Neural cell (in vitro differentiated cells): Measurements from ENCODE around the gene ENPP1. TPM values are rescaled to one million over a fixed set of nuclear protein-coding genes. Genes with fewer than 3 reads are reported as not detected.

Experiments
- H2AFZ ChIP-seq: fragments of 200-600, 300-800 bp; sonication (generic), shearing (Covaris generic); 2 replicates; pipeline ENCODE4 v1.6.0; 2014; ENCODE audit warnings: low read depth, mild to moderate bottlenecking, antibody characterized with exemption, low read length, moderate library complexity
- H3F3A ChIP-seq: fragments of 200-600 bp; shearing (Covaris generic); 2 replicates; pipeline ENCODE4 v1.6.1; 2016; ENCODE audit warnings: mild to moderate bottlenecking, moderate library complexity, mixed read lengths, antibody characterized with exemption, low read length; ENCODE audit not compliant: insufficient read depth, poor library complexity, severe bottlenecking
- H3K27ac ChIP-seq: fragments of 200-600, 300-800 bp; sonication (generic), shearing (Covaris generic); 2 replicates; pipeline ENCODE4 v1.5.1; 2014; ENCODE audit warnings: mild to moderate bottlenecking, low read length, moderate library complexity
- H3K27me3 ChIP-seq: fragments of 300-800, 200-600 bp; sonication (generic), shearing (Covaris generic); 2 replicates; pipeline ENCODE4 v1.6.0; 2014; ENCODE audit warnings: mild to moderate bottlenecking, low read depth, low read length, moderate library complexity; ENCODE audit not compliant: insufficient read depth
- H3K36me3 ChIP-seq: fragments of 300-800, 200-600 bp; sonication (generic), shearing (Covaris generic); 2 replicates; pipeline ENCODE4 v1.5.1; 2014; ENCODE audit warnings: mild to moderate bottlenecking, antibody characterized with exemption, low read length, moderate library complexity; ENCODE audit not compliant: insufficient read depth
- H3K4me2 ChIP-seq: fragments of 300-800, 200-600 bp; sonication (generic), shearing (Covaris generic); 2 replicates; pipeline ENCODE4 v1.6.0; 2014; ENCODE audit warnings: mild to moderate bottlenecking, low read length
- H3K4me3 ChIP-seq: fragments of 300-800, 200-600 bp; sonication (generic), shearing (Covaris generic); 2 replicates; pipeline ENCODE4 v1.5.1; 2014; ENCODE audit warnings: mild to moderate bottlenecking, low read length, moderate library complexity
- H3K79me2 ChIP-seq: fragments of 200-600 bp; shearing (Covaris generic); replicated peaks from 2 replicates; pipeline ENCODE4 v1.6.0; 2014; ENCODE audit warnings: mild to moderate bottlenecking, low read length, moderate library complexity; ENCODE audit not compliant: insufficient read depth
- H3K9ac ChIP-seq: fragments of 300-800, 200-600 bp; sonication (generic), shearing (Covaris generic); 2 replicates; pipeline ENCODE4 v1.6.1; 2016; ENCODE audit warnings: mild to moderate bottlenecking, low read length, mixed read lengths
- H3K9me2 ChIP-seq: fragments of 200-600 bp; shearing (Covaris generic); 2 replicates; pipeline ENCODE4 v1.6.1; 2016; ENCODE audit warnings: mild to moderate bottlenecking, low read length, mixed read lengths; ENCODE audit not compliant: insufficient read depth
- H3K9me3 ChIP-seq: fragments of 200-600, 300-800 bp; sonication (generic), shearing (Covaris generic); 2 replicates; pipeline ENCODE4 v1.6.1; 2016; ENCODE audit warnings: mild to moderate bottlenecking, mixed run types, low read length, moderate library complexity, mixed read lengths
- H4K20me1 ChIP-seq: fragments of 200-600 bp; shearing (Covaris generic); 2 replicates; pipeline ENCODE4 v1.6.1; 2016; ENCODE audit warnings: mild to moderate bottlenecking, mixed run types; ENCODE audit not compliant: insufficient read depth
- CTCF ChIP-seq: fragments of 450-650 bp; IDR thresholded peaks from 2 replicates; pipeline ENCODE4 v1.5.1; 2014; ENCODE audit warnings: antibody characterized with exemption, mild to moderate bottlenecking, moderate library complexity; ENCODE audit not compliant: poor library complexity, severe bottlenecking
- EP300 ChIP-seq: fragments of 450-650 bp; conservative IDR thresholded peaks from 2 replicates; pipeline ENCODE4 v1.6.1; 2014; ENCODE audit warnings: antibody characterized with exemption, mild to moderate bottlenecking, moderate library complexity; ENCODE audit not compliant: poor library complexity, severe bottlenecking
- EZH2 ChIP-seq: fragments of 200-600, 300-800 bp; shearing (Covaris generic), sonication (generic); IDR thresholded peaks from 2 replicates; pipeline ENCODE4 v1.6.1; 2014; ENCODE audit warnings: antibody characterized with exemption, low read length, borderline replicate concordance, mild to moderate bottlenecking; ENCODE audit not compliant: insufficient read depth, poor library complexity, severe bottlenecking
- MXI1 ChIP-seq: fragments of 450-650 bp; conservative IDR thresholded peaks from 2 replicates; pipeline ENCODE4 v1.6.1; 2014; ENCODE audit warnings: antibody characterized with exemption, mild to moderate bottlenecking; ENCODE audit not compliant: poor library complexity, severe bottlenecking
- POLR2AphosphoS5 ChIP-seq: IDR thresholded peaks from 2 replicates; pipeline ENCODE4 v1.6.1; 2012
- RAD21 ChIP-seq: fragments of 450-650 bp; conservative IDR thresholded peaks from 2 replicates; pipeline ENCODE4 v1.6.1; 2014; ENCODE audit warnings: antibody characterized with exemption, mild to moderate bottlenecking, moderate library complexity
- REST ChIP-seq: IDR thresholded peaks from 2 replicates; pipeline ENCODE4 v1.6.1; 2012; ENCODE audit warnings: borderline replicate concordance
- SMC3 ChIP-seq: fragments of 450-650 bp; conservative IDR thresholded peaks from 2 replicates; pipeline ENCODE4 v1.6.1; 2014; ENCODE audit warnings: antibody characterized with exemption, mild to moderate bottlenecking, moderate library complexity; ENCODE audit not compliant: poor library complexity
- TAF1 ChIP-seq: IDR thresholded peaks from 2 replicates; pipeline ENCODE4 v1.6.1; 2012; ENCODE audit warnings: low read depth
- polyA plus RNA-seq: library from polyadenylated mRNA; depleted of rRNA; stranded (reverse); fragments of >200 nt; gene quantifications from 2 replicates; pipeline ENCODE4 v1.2.3, GENCODE V29; 2014

Gene ENPP1
- polyA plus RNA-seq, 1 donor from 2014 or later = not detected

GRCh38 chr6:131784561-131784960 lies 23.3 kb upstream of the ENPP1 start:
- no peak overlapping the region for H2AFZ ChIP-seq
- H3K9me2 ChIP-seq = no peaks in the 10 kb centered on the region
- no peaks in the 10 kb centered on the region for H4K20me1 ChIP-seq
- no peaks in the 10 kb centered on the region for H3K27me3 ChIP-seq
- no peak overlapping the region for H3K4me2 ChIP-seq
- no peak overlapping the region for H3K27ac ChIP-seq
- H3F3A ChIP-seq = no peaks in the 10 kb centered on the region
- no peak overlapping the region for H3K4me3 ChIP-seq
- H3K9ac ChIP-seq = no peak overlapping the region
- no peaks in the 10 kb centered on the region for H3K79me2 ChIP-seq
- no peaks in the 10 kb centered on the region for H3K36me3 ChIP-seq
- no peak for TF ChIP-seq EP300
- no peak for TF ChIP-seq SMC3
- TF ChIP-seq REST = no peak
- TF ChIP-seq EZH2 = no peak
- TF ChIP-seq RAD21 = no peak
- no peaks in the 10 kb centered on the region for H3K9me3 ChIP-seq

GRCh38 chr6:131787079-131787478 lies 20.7 kb upstream of the ENPP1 start:
- no peak overlapping the region for H2AFZ ChIP-seq
- no peak overlapping the region for H3K27ac ChIP-seq
- H3K4me3 ChIP-seq = no peak overlapping the region
- H3K4me2 ChIP-seq = no peak overlapping the region
- TF ChIP-seq POLR2AphosphoS5 (no peak), CTCF (no peak), RAD21 (no peak), REST (no peak), EZH2 (no peak), MXI1 (no peak), TAF1 (no peak), SMC3 (no peak), EP300 (no peak)
- H3K9ac ChIP-seq = no peak overlapping the region
- no peaks in the 10 kb centered on the region for H3K9me3 ChIP-seq
- no peaks in the 10 kb centered on the region for H3K79me2 ChIP-seq
- no peaks in the 10 kb centered on the region for H3K9me2 ChIP-seq
- no peaks in the 10 kb centered on the region for H3F3A ChIP-seq
- no peaks in the 10 kb centered on the region for H3K27me3 ChIP-seq
- H3K36me3 ChIP-seq = no peaks in the 10 kb centered on the region
- no peaks in the 10 kb centered on the region for H4K20me1 ChIP-seq
